GM18868 (cell line): Measurements from ENCODE around the gene EMCN.

Experiments
- ATAC-seq: cut with Tn5 transposase; IDR thresholded peaks from one replicate; pipeline ENCODE4 v1.9.1; 2021; ENCODE audit warnings: mild to moderate bottlenecking, moderate library complexity; ENCODE audit not compliant: unreplicated experiment

The EMCN gene

DNA sequence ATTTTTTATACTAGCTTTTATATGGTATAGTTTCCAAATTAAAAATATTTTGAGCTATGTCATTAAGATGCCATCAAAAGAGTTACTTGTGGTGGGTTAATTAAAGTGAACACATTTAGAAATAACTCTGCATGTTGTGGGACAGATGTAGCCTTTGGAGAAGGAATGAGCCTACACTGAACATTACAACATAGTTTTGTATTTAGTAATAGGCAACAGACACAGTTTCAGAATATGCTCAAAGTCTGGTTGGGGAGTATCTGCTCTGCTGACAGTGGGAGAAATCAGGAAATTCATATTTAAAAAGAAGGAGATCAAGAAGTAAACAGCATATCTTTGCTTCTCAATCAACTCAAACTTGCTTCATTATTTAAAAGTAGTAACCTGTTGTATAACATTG lies 23.7 kb downstream of the EMCN start:
- no peak for ATAC-seq

DNA sequence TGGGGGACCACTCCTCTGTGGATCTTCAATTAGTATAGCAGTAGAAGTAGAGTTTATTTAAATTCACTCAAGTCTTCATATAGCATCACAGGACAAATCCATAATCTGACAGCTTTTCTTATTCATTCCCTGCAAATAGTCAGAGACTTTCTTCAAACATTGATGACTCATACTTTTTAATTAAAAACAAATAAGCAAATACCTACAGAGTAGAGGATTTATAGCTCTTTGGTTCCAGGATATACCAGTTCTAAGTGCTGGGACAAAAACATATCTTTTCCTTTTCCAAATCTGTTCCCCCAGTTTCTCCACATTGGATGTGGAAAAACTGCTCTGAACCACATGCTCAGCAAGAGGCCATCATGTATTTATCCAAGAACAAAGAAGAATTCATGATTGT lies 24.1 kb downstream of the EMCN start:
- no peak for ATAC-seq

DNA sequence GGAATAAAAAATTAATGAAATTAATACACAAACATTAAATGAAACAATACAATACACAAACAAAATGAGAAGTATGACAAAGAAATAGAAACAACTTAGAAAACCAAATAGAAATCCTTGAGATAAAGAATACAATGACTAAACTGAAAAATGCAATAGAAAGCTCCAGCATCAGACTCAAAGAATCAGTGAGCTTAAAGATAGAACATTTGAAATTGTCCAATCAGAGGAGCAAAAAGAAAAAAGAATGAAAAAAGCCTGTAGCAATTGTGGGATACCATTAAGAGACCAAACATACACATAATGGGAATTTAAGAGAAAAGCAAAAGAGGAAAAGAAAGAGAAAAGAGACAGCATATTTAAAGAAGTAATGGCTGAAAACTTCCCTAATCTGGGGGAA lies 25.7 kb downstream of the EMCN start:
- ATAC-seq = no peak

DNA sequence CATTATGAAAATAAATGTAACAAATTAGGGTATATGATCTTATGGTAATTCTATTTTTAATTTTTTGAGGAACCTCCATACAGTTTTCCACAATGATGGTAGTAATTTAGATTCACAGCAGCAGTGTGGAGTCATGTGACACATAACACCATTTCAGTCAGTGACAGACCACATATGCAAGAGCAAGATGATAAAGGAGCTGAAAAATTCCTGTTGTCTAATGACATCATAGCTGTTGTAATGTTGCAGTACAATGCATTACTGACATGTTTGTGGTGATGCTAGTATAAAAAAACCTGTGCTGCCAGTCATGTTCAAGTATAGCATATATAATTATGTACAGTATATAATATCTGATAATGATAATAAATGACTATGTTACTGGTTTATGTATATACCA lies 28.5 kb downstream of the EMCN start:
- ATAC-seq = no peak

DNA sequence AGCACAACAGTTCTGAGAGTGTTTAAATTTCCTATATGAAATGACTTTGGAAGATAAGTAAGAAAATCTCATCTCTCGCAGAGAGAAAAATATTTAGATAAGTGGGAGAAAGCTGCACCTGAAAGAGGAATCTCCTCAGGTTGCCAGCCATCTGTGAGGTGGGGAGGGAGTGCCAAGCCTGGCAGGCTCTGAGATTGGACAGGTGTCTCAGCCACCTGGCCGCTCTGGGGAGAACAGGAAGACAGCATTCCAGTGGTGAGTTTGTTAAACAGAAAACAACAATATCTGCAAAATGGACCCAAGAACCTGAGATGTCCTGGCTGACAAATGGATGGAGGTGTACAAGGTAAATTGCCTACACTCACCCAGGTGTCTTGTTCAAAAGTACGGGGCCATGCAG lies 31.3 kb downstream of the EMCN start:
- ATAC-seq = no peak

DNA sequence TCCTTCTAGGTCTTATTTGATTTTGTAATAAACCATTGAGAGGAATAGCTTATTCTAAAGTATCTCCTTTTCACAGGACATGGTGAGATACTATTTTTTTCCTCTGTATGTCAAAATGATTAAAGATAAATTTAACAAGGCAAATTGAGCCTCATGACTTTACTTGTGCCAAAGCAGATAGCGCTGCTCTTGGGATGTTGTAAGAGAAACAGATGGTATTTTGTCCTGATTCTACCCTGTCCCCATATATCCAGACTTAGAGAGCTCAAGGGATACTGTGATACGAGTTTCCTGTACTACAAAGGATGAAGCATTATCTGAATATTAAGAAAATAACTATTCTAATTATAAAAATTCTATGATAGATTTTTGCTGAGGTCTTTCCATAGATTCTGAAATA lies 34.0 kb downstream of the EMCN start:
- ATAC-seq = no peak

DNA sequence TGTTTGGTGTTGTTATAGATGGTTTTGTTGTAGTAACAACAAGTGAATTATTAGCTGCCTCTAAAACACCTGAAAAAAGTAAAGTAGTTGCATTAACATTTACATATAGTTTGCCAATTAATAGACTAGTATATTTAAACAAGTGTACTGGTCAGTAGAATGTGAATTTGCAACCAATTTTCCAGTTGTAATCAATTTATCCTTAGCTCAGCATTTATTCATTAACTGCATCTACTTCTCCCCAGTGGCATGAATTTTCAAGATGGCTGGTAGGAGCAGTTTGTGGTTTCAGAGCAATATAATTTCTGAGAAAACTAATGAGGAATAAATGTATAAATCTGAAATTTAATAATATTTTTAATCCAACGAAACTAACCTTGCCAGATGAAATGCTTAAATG lies 37.9 kb downstream of the EMCN start:
- ATAC-seq = no peak

DNA sequence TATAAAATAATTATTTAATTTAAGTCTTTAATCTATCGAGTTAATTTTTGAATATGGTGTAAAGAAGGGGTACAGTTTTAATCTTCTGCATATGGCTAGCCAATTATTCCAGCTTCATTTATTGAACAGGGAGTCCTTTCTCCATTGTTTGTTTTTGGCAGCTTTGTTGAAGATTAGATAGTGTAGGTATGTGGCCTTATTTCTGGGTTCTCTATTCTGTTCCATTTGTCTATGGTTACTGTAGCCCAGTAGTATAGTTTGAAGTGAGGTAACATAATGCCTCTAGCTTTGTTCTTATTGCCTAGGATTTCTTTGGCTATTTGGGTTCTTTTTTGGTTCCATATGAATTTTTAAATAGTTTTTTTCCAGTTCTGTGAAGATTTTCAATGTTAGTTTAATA lies 48.3 kb downstream of the EMCN start:
- no peak for ATAC-seq

DNA sequence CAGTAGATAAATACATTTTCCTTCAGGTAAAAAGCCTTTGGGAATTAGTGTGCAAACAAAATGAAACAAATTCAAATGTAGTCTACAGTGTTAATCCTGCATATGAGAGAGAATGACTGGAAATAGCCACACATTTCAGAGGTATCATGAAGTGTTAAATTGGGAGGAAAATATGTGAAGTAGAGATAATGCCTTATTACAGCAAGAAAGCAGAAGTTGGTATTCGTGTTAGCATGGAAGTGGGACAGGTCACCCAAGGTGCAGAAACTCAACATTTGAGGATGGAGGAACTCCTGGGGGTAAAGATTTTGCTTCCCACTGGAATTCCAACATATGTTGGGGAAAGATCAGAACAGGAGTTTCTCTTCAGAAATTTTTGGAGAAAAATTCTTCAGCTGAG lies 51.3 kb downstream of the EMCN start:
- ATAC-seq = no peak

DNA sequence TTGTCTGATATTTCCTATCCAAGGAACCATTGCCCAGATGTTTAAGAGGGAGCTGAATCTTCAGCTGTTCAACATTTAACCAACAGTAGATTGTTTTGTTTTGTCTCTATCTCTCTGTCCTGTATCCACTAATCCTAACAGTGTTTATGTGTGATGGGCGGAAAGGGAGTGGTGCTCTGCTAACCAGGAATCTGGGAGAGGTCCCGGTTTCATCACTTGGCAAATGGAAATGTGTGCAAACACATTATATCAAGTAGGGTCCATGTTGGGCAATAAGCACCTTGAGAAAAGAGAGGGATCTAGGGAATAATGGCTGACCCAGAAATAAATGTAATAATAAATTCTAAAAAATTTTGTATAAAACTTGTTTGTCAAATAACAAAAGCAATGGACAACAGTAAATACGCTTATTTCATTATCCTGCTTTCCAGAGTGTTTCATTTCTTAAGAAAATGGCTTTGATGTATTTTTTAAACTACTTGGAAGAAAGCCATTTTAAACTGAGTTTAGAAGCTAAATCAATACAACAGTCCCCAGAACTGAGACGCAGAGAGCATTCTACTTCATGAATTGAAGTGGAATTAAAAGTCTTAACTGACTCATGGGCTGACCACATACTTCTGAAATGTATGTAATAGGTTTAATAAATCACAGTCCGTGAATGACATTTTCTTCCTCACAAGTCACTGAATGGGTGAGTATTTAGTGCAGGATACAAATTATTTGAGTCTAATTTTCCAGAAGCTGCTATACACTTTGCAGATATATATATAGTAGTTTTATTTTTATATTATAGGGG lies 55.8 kb downstream of the EMCN start:
- no peak for ATAC-seq

DNA sequence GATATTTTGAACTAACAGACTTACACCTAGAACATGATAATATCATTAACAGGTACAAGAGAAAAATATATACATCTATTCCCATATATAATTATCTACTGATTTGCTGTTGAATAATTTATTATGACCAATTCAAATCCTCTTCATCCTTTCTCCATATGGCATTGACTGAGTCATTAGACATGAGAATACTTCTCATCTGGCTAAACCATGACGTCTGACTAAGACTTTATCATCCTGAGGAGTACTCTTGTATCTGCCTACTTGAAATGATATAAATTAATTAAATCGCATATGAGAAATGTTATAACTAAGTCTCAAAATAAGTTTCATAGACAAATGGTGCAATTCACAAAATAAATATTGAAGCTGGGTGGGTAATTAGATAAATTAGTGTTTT lies 67.4 kb downstream of the EMCN start:
- no peak for ATAC-seq

DNA sequence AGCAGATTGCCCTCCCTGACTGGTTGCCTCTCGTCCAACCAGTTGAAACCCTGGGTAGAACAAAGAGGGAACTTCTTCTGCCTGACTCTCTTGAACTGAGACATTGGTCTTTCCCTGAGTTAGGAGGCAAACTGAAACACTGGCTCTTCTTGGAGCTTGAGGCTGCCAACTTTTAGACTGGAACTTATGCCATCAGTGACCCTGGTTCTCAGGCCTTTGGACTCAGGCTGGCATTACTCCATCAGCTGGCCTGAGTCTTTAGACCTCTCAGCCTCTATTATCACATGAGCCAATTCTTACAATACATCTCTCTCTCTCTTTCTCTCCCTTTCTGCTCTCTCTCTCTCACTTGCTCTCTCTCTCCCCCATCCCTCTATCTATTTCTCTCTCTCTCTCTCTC lies 86.4 kb downstream of the EMCN start:
- ATAC-seq = no peak

DNA sequence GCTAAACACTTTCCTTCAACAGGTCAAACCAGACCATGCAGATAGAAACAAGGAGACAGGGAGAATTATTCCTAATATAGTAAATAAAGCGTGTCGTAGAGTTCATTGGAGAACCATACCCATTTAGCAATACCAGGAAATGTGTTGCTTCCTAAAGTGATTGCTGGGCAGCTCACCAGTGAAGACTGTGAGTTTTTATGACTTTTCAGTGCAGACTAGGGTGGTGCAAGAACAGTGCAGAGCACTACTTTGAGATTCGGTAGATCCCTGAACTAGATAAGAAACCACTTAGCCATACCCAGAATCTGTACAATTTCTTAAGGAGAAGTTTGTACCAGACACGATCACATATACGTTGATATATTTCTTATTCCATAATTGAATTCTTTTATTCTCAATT lies 87.4 kb downstream of the EMCN start:
- ATAC-seq = no peak

DNA sequence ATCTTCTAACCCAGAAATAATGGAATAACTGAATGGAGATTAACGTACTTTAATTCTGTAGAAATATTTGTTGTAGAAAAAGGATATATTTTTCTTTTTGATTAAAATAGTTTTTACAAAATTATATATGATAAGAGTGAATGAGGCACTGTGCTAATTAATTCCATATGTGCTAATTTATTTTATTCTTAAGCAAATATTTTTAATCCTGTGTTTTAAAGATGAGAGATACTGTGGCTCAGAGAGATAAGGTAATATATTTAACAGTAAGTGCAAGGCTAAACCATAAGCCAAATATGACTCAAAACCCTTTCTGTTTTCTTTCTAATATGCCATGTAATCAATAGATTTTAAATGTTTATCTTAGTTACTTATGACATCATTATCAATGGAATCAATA lies 88.2 kb downstream of the EMCN start:
- no peak for ATAC-seq

DNA sequence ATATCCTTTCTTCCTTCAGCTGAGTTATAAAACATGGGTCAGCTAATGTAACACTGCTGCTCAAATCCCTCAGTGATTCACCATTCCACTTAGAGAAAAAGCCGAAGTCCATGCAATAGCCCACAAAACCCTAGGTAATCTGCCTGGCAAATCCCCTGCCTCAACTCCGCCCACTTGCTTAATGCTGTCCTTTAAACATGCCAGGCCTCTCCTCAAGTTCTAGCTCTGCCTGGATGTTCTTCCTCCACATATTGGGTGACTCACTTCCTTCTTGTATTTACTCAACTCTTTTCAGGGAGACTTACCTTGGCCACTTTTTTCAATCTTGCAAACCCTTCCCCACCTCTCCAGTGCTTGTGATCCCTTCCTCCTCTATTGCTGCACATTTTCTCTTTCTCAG lies 89.8 kb downstream of the EMCN start:
- ATAC-seq = no peak

DNA sequence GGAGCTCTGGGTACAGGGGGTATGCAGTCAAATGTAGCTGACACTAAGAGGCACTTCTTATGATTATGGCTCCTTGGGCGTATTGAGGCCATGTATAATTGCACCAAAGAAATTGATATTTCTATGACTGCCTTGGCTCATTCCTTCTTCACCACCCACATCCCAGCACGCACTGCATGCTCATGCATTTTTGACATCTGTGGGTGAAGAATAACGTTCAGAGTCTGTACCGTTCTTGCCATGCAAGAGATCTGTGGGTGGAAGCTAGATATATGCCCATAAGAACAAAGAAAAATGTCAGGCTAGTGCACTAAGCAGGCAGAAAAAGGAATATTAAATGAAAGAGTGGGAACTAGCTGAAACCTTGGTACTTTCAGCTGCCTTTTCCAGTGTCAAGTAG lies 93.4 kb downstream of the EMCN start:
- ATAC-seq = no peak

DNA sequence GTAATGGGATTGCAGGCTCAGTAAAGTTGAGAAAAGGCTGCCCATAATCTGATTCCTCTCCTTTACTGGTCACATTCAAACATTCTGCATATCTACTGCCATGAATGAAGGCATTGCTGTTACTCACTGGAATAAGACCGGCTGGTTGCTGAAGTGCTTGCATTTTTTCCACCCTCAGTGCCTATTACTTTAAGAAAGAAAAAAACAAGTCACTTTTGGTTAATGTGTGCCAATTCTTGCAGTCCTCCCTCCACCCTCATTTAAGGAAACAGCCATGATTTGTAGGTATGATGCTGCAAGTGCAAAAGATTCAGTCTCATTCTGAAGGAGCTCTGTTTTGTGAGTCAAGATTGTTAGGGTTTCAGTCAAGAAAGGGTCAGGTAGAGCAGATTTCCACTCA lies 94.9 kb downstream of the EMCN start:
- no peak for ATAC-seq

DNA sequence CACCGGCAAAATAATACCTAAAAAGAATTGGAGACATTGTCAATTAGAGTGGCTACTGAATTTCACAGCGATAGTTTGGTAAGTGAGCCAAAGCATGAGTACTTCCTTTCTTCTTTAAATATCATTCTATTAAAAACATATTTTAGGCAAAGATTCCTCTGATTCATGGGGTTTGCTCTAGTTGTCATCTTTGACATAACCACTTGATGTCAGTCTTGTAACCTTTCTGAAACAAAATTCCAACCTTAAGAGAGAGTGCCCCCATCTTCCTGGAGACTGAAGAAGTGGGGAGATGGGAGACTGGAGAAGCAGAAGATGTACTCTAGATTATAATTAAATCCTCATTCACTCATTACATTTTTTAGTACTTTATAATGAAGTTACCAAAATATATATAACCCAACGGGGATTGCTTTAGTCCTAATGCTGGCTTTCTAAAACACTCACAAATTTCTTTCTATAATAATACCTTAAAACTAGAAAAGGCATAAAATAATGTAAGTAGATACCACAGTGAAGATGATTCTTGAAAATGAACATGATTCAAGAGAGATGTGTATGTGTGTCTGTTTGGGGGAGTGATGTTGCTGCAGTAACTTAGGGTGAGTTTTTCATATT lies 96.4 kb downstream of the EMCN start:
- ATAC-seq = no peak

DNA sequence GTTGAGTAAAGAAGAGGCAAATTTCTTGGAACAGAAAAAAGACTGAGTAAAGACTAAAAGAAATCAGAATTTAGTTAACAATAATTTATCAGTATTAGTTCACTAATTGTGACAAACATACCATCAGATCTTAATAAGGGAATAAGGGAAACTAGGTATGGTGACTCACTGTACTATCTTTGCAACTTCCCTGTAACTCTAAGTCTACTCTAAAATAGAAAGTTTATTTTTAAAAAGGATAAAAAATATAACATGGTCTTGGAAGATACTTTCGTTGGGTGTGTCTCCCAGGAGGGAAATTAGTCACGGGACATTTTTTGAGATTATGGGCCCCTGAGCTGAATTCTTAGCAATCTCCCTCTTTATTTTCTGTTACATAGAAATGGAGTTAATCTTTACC lies 97.3 kb downstream of the EMCN start:
- no peak for ATAC-seq

DNA sequence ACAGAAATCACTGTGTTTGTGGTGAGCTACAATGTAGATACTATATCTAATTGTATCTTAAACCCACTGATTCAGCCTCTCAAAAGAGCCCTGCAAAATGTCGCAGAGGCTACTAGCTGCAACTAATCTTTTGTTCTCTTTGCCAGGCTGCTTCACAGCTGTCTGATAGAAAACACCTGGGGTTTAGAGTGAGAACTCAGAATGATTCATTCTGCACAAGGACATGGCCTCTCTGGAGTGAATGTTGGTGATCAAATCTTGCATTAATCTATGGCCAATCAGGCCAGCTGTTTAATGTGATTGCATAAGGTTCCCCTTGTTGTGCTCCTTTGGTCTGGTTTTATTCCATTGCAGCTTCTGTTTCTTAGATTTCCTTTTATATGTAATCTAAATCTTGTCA lies 100.3 kb downstream of the EMCN start:
- ATAC-seq = no peak

DNA sequence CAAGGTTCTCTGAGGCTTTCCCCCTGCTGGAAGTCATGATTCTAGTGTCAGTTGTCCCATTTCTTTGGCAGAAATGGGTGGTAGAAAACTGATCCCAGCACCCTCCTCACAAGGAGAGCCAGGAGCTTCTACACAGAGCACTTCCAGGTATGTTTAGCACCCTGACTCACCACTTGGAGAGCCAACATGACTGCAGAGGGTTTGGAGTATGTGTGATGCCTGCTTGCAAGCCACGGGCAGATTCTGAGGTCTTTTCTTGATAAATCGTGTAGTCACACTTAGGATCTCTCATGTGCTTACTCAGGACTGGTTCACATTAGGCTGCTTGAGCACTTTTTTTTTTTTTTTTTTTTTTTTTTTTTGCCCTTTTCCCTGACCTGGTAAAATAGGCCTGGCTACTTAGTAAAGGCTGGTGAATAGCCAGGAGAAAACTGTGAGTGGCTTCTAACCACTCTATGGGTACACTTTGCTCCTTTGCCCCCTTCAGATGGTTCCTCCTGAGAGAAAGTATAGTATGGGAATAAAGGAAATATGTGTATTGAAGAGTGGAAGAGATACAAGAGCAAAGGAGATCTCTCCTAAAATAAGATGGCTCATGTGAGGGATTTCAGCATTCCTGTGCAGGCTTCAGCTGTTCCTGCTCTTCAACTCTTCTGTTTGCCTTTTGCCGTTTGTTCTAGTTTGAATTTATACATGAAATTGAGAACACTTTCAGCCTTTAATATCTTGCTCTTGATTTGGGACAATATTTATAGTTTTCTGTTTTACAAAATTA lies 103.6 kb downstream of the EMCN start:
- ATAC-seq = no peak

DNA sequence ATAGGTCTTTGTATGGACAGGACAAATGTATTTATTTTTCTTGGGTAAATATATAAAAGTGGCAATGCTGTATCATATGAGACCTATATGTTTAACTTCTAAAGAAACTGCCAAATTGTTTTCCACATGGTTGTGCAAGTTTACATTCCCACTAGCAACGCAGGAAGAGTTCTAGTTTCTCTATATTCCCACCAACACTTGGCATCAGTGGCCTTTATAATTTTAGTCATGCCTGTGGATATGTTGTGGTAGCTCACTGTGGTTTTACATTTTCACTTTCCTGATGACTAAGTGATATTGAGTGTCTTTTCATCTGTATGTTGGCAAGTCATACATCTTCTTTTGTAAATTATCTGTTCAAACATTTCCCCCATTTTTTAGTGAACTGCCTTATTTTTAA lies 126.0 kb downstream of the EMCN start:
- ATAC-seq = peak; percentile 72
